H9 (cell line): ENCODE measurements around the gene ARAP1. TPM values are rescaled to one million over a fixed set of nuclear protein-coding genes. Genes with fewer than 3 reads are reported as not detected.

Experiments
- DNase-seq: peaks from one replicate; pipeline ENCODE4 v3.0.0-alpha.2; 2017
- H2AFZ ChIP-seq: one replicate; pipeline ENCODE4 v1.6.1; 2013; ENCODE audit warnings: mild to moderate bottlenecking, low read length, control low read depth, moderate library complexity
- H2AK5ac ChIP-seq: 2 replicates; pipeline ENCODE4 v1.6.1; 2013; ENCODE audit warnings: low read length, control low read depth, mixed read lengths; ENCODE audit not compliant: insufficient read length
- H2BK120ac ChIP-seq: one replicate; pipeline ENCODE4 v1.6.1; 2013; ENCODE audit warnings: low read depth, mild to moderate bottlenecking, low read length, control low read depth, inconsistent platforms; ENCODE audit not compliant: poor library complexity, severe bottlenecking
- H2BK12ac ChIP-seq: 2 replicates; pipeline ENCODE4 v1.6.1; 2013; ENCODE audit warnings: low read length, control low read depth, mixed read lengths, low read depth; ENCODE audit not compliant: insufficient read length
- H2BK15ac ChIP-seq: 2 replicates; pipeline ENCODE4 v1.6.1; 2013; ENCODE audit warnings: low read depth, low read length, control low read depth
- H2BK20ac ChIP-seq: one replicate; pipeline ENCODE4 v1.6.1; 2013; ENCODE audit warnings: low read depth, mild to moderate bottlenecking, low read length, control low read depth, inconsistent platforms; ENCODE audit not compliant: poor library complexity, severe bottlenecking
- H2BK5ac ChIP-seq: 2 replicates; pipeline ENCODE4 v1.6.1; 2013; ENCODE audit warnings: low read length, control low read depth, mixed read lengths; ENCODE audit not compliant: insufficient read length
- H3K14ac ChIP-seq: 2 replicates; pipeline ENCODE4 v1.6.1; 2013; ENCODE audit warnings: low read length, control low read depth; ENCODE audit not compliant: insufficient read depth
- H3K18ac ChIP-seq: 2 replicates; pipeline ENCODE4 v1.6.1; 2013; ENCODE audit warnings: low read depth, mild to moderate bottlenecking, mixed read lengths, low read length, control low read depth; ENCODE audit not compliant: insufficient read length
- H3K23ac ChIP-seq: 2 replicates; pipeline ENCODE4 v1.6.1; 2013; ENCODE audit warnings: low read length, control low read depth, mixed read lengths, low read depth; ENCODE audit not compliant: insufficient read length
- H3K23me2 ChIP-seq: 2 replicates; pipeline ENCODE4 v1.6.1; 2013; ENCODE audit warnings: low read depth, mild to moderate bottlenecking, mixed read lengths, low read length, control low read depth; ENCODE audit not compliant: insufficient read length, poor library complexity, severe bottlenecking
- H3K27ac ChIP-seq: 2 replicates; pipeline ENCODE4 v1.5.1; 2013; ENCODE audit warnings: low read length, control low read depth, mixed read lengths, low read depth; ENCODE audit not compliant: insufficient read length
- H3K27me3 ChIP-seq: 2 replicates; pipeline ENCODE4 v1.6.1; 2013; ENCODE audit warnings: low read length, control low read depth, inconsistent platforms; ENCODE audit not compliant: insufficient read depth
- H3K4ac ChIP-seq: 2 replicates; pipeline ENCODE4 v1.6.1; 2013; ENCODE audit warnings: low read depth, mild to moderate bottlenecking, control low read depth, inconsistent platforms, low read length, moderate library complexity
- H3K4me1 ChIP-seq: 2 replicates; pipeline ENCODE4 v1.6.1; 2013; ENCODE audit warnings: low read length, control low read depth, inconsistent platforms; ENCODE audit not compliant: insufficient read depth
- H3K4me2 ChIP-seq: 2 replicates; pipeline ENCODE4 v1.6.1; 2013; ENCODE audit warnings: low read length, control low read depth, mixed read lengths; ENCODE audit not compliant: insufficient read length, insufficient read depth
- H3K56ac ChIP-seq: 2 replicates; pipeline ENCODE4 v1.6.1; 2013; ENCODE audit warnings: low read depth, mild to moderate bottlenecking, mixed read lengths, low read length, control low read depth; ENCODE audit not compliant: insufficient read length
- H3K79me1 ChIP-seq: 2 replicates; pipeline ENCODE4 v1.6.1; 2013; ENCODE audit warnings: low read depth, mild to moderate bottlenecking, moderate library complexity, low read length, control low read depth, inconsistent platforms; ENCODE audit not compliant: insufficient read depth, poor library complexity, severe bottlenecking
- H3K79me2 ChIP-seq: 2 replicates; pipeline ENCODE4 v1.6.1; 2013; ENCODE audit warnings: low read length, control low read depth, inconsistent platforms; ENCODE audit not compliant: insufficient read depth
- H3K9ac ChIP-seq: 2 replicates; pipeline ENCODE4 v1.6.1; 2013; ENCODE audit warnings: low read length, control low read depth, mixed read lengths; ENCODE audit not compliant: insufficient read length; ENCODE audit errors: extremely low read depth
- H3K9me3 ChIP-seq: one replicate; pipeline ENCODE4 v1.6.1; 2013; ENCODE audit warnings: low read depth, low read length, inconsistent platforms; ENCODE audit not compliant: control insufficient read depth
- H3T11ph ChIP-seq: one replicate; pipeline ENCODE4 v1.6.1; 2013; ENCODE audit warnings: mild to moderate bottlenecking, low read length, control low read depth, inconsistent platforms
- H4K20me1 ChIP-seq: one replicate; pipeline ENCODE4 v1.6.1; 2013; ENCODE audit not compliant: control insufficient read depth, insufficient read length, insufficient read depth
- H4K5ac ChIP-seq: 2 replicates; pipeline ENCODE4 v1.6.1; 2013; ENCODE audit warnings: low read depth, mild to moderate bottlenecking, mixed read lengths, low read length, control low read depth; ENCODE audit not compliant: insufficient read length
- H4K8ac ChIP-seq: replicated peaks from 2 replicates; pipeline ENCODE4 v1.6.1; 2013; ENCODE audit warnings: low read length, control low read depth, mixed read lengths, low read depth; ENCODE audit not compliant: insufficient read length
- H4K91ac ChIP-seq: 2 replicates; pipeline ENCODE4 v1.6.1; 2013; ENCODE audit warnings: low read depth, mild to moderate bottlenecking, moderate library complexity, mixed read lengths, low read length, control low read depth; ENCODE audit not compliant: insufficient read length
- H3K27ac Mint-ChIP-seq, 3 experiments: 2 replicates in 2 of 3; 3 replicates in 1 of 3; pipeline ENCODE4 v1.8.0; 2020 to 2021; ENCODE audit warnings: mixed read lengths in 3 of 3, mild to moderate bottlenecking in 1 of 3, moderate library complexity in 1 of 3
- H3K27me3 Mint-ChIP-seq: 2 replicates; pipeline ENCODE4 v1.8.0; 2021; ENCODE audit warnings: low read depth, mild to moderate bottlenecking, moderate library complexity, mixed read lengths
- H3K36me3 Mint-ChIP-seq, 3 experiments: 2 replicates in 2 of 3; 3 replicates in 1 of 3; pipeline ENCODE4 v1.8.0; 2020 to 2021; ENCODE audit warnings: low read depth in 3 of 3, mixed read lengths in 3 of 3; ENCODE audit not compliant: insufficient read depth in 1 of 3
- H3K4me1 Mint-ChIP-seq, 2 experiments: 2 replicates each; pipeline ENCODE4 v1.8.0; 2020; ENCODE audit warnings: mixed read lengths in 2 of 2
- H3K4me3 Mint-ChIP-seq, 2 experiments: 2 replicates in 1 of 2; 3 replicates in 1 of 2; pipeline ENCODE4 v1.8.0; 2020 to 2021; ENCODE audit warnings: mild to moderate bottlenecking in 2 of 2, mixed read lengths in 2 of 2, moderate library complexity in 1 of 2
- H3K9me3 Mint-ChIP-seq, 2 experiments: 2 replicates in 1 of 2; 3 replicates in 1 of 2; pipeline ENCODE4 v1.8.0; 2020; ENCODE audit warnings: mild to moderate bottlenecking in 2 of 2, mixed read lengths in 2 of 2, moderate library complexity in 1 of 2
- WGBS: extraction: QIAGEN DNeasy Blood & Tissue Kit; methylation state at CpG from one replicate; pipeline ENCODE4 v1.1.7; 2013; ENCODE audit warnings: missing lambda C conversion rate, low lambda C conversion rate, mixed read lengths; ENCODE audit not compliant: insufficient read length; ENCODE audit errors: extremely low coverage; 5-methylcytosine and 5-hydroxymethylcytosine counted together
- total RNA-seq: library from RNA; stranded (reverse); gene quantifications from 2 replicates; pipeline ENCODE4 v1.2.1, GENCODE V29; 2021
- TF ChIP-seq, protein P1 (sequence below): fragments of 200-600 bp; sonication (generic); conservative IDR thresholded peaks from 3 replicates; pipeline ENCODE4 v1.8.0; 2021; ENCODE audit warnings: antibody characterized with exemption, mild to moderate bottlenecking

The ARAP1 gene
- total RNA-seq, 1 experiment from 2014 or later, result 59.4 TPM

DNA sequence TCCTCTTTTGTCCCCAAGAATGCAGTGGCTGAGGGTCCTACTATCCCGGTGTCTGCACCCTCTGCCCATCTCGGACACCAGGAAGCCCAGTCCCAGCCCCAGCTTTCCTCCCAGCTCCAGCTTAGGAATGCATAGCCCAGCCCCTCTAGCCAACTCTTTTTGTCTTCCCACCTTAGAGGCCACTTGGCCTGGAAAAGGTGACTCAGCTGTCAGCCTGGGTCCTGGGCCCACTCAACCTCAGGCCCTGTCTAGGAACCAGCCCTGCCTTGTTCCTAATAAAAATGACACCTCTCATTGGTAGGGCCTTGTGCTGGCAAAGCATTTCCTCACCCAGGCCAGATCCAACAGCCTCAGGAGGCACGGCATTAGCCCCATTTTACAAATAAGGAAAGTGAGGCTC lies 106.2 kb downstream of the ARAP1 start:
- Histone ChIP-seq H2AFZ (no peak overlapping the region), H4K5ac (no peak overlapping the region), H2BK15ac (no peak overlapping the region), H3K18ac (no peak overlapping the region), H3K4me1 (no peaks in the 10 kb centered on the region), H3K23ac (no peak overlapping the region), H3K9ac (no peak overlapping the region), H3T11ph (no peak overlapping the region), H3K23me2 (peaks cover 11% of the 10 kb centered on the region), H2BK20ac (no peak overlapping the region), H3K4ac (no peak overlapping the region), H3K27me3 (peaks cover 10% of the 10 kb centered on the region; the same call in 1 of the 2 replicates), H3K79me2 (no peaks in the 10 kb centered on the region), H3K56ac (no peak overlapping the region), H3K4me2 (no peak overlapping the region), H3K9me3 (no peaks in the 10 kb centered on the region), H2BK120ac (no peak overlapping the region), H2BK5ac (no peak overlapping the region), H4K8ac (no peak overlapping the region), H2AK5ac (no peak overlapping the region), H3K27ac (no peak overlapping the region), H2BK12ac (no peak overlapping the region), H4K91ac (no peak overlapping the region), H3K79me1 (no peaks in the 10 kb centered on the region), H3K14ac (no peak overlapping the region), H4K20me1 (no peaks in the 10 kb centered on the region)
- H3K4me1 Mint-ChIP-seq, result no peaks in the 10 kb centered on the region; a peak in 1 of 4 replicates
- no peak overlapping the region for H3K27ac Mint-ChIP-seq
- no peak overlapping the region for H3K4me3 Mint-ChIP-seq
- no peaks in the 10 kb centered on the region for H3K9me3 Mint-ChIP-seq
- no peaks in the 10 kb centered on the region for H3K36me3 Mint-ChIP-seq
- DNase-seq, result no peak
- no CpG with 5 or more reads among the region's 3 CpGs for WGBS
- peaks cover 45% of the 10 kb centered on the region for H3K27me3 Mint-ChIP-seq
- TF ChIP-seq, protein P1, sequence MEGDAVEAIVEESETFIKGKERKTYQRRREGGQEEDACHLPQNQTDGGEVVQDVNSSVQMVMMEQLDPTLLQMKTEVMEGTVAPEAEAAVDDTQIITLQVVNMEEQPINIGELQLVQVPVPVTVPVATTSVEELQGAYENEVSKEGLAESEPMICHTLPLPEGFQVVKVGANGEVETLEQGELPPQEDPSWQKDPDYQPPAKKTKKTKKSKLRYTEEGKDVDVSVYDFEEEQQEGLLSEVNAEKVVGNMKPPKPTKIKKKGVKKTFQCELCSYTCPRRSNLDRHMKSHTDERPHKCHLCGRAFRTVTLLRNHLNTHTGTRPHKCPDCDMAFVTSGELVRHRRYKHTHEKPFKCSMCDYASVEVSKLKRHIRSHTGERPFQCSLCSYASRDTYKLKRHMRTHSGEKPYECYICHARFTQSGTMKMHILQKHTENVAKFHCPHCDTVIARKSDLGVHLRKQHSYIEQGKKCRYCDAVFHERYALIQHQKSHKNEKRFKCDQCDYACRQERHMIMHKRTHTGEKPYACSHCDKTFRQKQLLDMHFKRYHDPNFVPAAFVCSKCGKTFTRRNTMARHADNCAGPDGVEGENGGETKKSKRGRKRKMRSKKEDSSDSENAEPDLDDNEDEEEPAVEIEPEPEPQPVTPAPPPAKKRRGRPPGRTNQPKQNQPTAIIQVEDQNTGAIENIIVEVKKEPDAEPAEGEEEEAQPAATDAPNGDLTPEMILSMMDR, result no peak
